ENCODE data around the gene DIPK1A.

- no peak for TF ChIP-seq EZH2 (IDR thresholded peaks at IDR 0.05; ENCODE audit: borderline replicate concordance, low read depth, low read length, severe bottlenecking)
- TF ChIP-seq, protein P1, sequence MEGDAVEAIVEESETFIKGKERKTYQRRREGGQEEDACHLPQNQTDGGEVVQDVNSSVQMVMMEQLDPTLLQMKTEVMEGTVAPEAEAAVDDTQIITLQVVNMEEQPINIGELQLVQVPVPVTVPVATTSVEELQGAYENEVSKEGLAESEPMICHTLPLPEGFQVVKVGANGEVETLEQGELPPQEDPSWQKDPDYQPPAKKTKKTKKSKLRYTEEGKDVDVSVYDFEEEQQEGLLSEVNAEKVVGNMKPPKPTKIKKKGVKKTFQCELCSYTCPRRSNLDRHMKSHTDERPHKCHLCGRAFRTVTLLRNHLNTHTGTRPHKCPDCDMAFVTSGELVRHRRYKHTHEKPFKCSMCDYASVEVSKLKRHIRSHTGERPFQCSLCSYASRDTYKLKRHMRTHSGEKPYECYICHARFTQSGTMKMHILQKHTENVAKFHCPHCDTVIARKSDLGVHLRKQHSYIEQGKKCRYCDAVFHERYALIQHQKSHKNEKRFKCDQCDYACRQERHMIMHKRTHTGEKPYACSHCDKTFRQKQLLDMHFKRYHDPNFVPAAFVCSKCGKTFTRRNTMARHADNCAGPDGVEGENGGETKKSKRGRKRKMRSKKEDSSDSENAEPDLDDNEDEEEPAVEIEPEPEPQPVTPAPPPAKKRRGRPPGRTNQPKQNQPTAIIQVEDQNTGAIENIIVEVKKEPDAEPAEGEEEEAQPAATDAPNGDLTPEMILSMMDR (IDR thresholded peaks at IDR 0.05; ENCODE audit: borderline replicate concordance, extremely low read depth, low read length, poor library complexity, severe bottlenecking), result no peak
Observed at GRCh38 chr1:92877081-92877711, 84.1 kb downstream of the DIPK1A start.

Data from DND-41 (cell line).